Measurements from ENCODE around the gene SEPTIN10.
"Not testable (repeated sequence)": the region's sequence is repeated elsewhere in the genome, so short reads cannot be mapped to it uniquely, and the experiment has no call there.

The SEPTIN10 gene

GRCh38 chr2:109538546-109538945, 75.2 kb downstream of the SEPTIN10 start:
- no peak overlapping the region for H3K4me3 ChIP-seq (ENCODE audit: low read depth, low read length)
- no peak for TF ChIP-seq CTCF (IDR thresholded peaks at IDR 0.05; ENCODE audit: insufficient read depth, low read depth, low read length, missing control alignments)

GRCh38 chr2:109537565-109538222, 76.1 kb downstream of the SEPTIN10 start:
- DNase-seq (ENCODE audit: low read depth) = no peak
- TF ChIP-seq CTCF (IDR thresholded peaks at IDR 0.05; ENCODE audit: insufficient read depth, low read depth, low read length, missing control alignments) = no peak
- no peak overlapping the region for H3K4me3 ChIP-seq (ENCODE audit: low read depth, low read length)

More at GRCh38 chr2:109538546-109538945, 75.2 kb downstream of the SEPTIN10 start:
- DNase-seq (ENCODE audit: low read depth) = no peak

GRCh38 chr2:109536556-109536955, 77.2 kb downstream of the SEPTIN10 start:
- not testable (repeated sequence) for DNase-seq (ENCODE audit: low read depth); H3K4me3 ChIP-seq (ENCODE audit: low read depth, low read length)

- TF ChIP-seq CTCF (IDR thresholded peaks at IDR 0.05; ENCODE audit: insufficient read depth, low read depth, low read length, missing control alignments) = no peak
- no peak overlapping the region for H3K4me3 ChIP-seq (ENCODE audit: low read depth, low read length)
- no peak for DNase-seq (ENCODE audit: low read depth)
These were observed 78.4 kb downstream of the SEPTIN10 start for GRCh38 chr2:109535217-109535946.

- TF ChIP-seq CTCF (IDR thresholded peaks at IDR 0.05; ENCODE audit: insufficient read depth, low read depth, low read length, missing control alignments) = no peak
- H3K4me3 ChIP-seq (ENCODE audit: low read depth, low read length) = no peak overlapping the region
These were observed 79.9 kb downstream of the SEPTIN10 start for GRCh38 chr2:109533823-109534222.

GRCh38 chr2:109532728-109533076, 81.1 kb downstream of the SEPTIN10 start:
- no peak overlapping the region for H3K4me3 ChIP-seq (ENCODE audit: low read depth, low read length)
- DNase-seq (ENCODE audit: low read depth) = no peak
- no peak for TF ChIP-seq CTCF (IDR thresholded peaks at IDR 0.05; ENCODE audit: insufficient read depth, low read depth, low read length, missing control alignments)

More at GRCh38 chr2:109533823-109534222, 79.9 kb downstream of the SEPTIN10 start:
- no peak for DNase-seq (ENCODE audit: low read depth)

- H3K4me3 ChIP-seq (ENCODE audit: low read depth, low read length) = no peak overlapping the region
- no peak for DNase-seq (ENCODE audit: low read depth)
- TF ChIP-seq CTCF (IDR thresholded peaks at IDR 0.05; ENCODE audit: insufficient read depth, low read depth, low read length, missing control alignments) = no peak
These were observed 81.7 kb downstream of the SEPTIN10 start for GRCh38 chr2:109531896-109532727.
